ENCODE results near the gene ERG28.

ERG28 gene

GRCh38 chr14:75630695-75631452 is 29.8 kb downstream of the ERG28 start:
- no peak overlapping the region for H3K4me3 ChIP-seq (ENCODE audit: low read length)
- TF ChIP-seq, protein P1, sequence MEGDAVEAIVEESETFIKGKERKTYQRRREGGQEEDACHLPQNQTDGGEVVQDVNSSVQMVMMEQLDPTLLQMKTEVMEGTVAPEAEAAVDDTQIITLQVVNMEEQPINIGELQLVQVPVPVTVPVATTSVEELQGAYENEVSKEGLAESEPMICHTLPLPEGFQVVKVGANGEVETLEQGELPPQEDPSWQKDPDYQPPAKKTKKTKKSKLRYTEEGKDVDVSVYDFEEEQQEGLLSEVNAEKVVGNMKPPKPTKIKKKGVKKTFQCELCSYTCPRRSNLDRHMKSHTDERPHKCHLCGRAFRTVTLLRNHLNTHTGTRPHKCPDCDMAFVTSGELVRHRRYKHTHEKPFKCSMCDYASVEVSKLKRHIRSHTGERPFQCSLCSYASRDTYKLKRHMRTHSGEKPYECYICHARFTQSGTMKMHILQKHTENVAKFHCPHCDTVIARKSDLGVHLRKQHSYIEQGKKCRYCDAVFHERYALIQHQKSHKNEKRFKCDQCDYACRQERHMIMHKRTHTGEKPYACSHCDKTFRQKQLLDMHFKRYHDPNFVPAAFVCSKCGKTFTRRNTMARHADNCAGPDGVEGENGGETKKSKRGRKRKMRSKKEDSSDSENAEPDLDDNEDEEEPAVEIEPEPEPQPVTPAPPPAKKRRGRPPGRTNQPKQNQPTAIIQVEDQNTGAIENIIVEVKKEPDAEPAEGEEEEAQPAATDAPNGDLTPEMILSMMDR (IDR thresholded peaks at IDR 0.05; ENCODE audit: insufficient read depth, low read depth, low read length, missing control alignments), result no peak
- DNase-seq (ENCODE audit: low read depth), result no peak

- H3K4me3 ChIP-seq (ENCODE audit: low read length), result no peak overlapping the region
- DNase-seq (ENCODE audit: low read depth), result no peak
- TF ChIP-seq, protein P1 (IDR thresholded peaks at IDR 0.05; ENCODE audit: insufficient read depth, low read depth, low read length, missing control alignments), result no peak
Observed at GRCh38 chr14:75628816-75629215, 31.9 kb downstream of the ERG28 start.

GRCh38 chr14:75627406-75627805 is 33.3 kb downstream of the ERG28 start:
- no peak for DNase-seq (ENCODE audit: low read depth)
- TF ChIP-seq, protein P1 (IDR thresholded peaks at IDR 0.05; ENCODE audit: insufficient read depth, low read depth, low read length, missing control alignments), result no peak
- H3K4me3 ChIP-seq (ENCODE audit: low read length), result no peak overlapping the region

DNA sequence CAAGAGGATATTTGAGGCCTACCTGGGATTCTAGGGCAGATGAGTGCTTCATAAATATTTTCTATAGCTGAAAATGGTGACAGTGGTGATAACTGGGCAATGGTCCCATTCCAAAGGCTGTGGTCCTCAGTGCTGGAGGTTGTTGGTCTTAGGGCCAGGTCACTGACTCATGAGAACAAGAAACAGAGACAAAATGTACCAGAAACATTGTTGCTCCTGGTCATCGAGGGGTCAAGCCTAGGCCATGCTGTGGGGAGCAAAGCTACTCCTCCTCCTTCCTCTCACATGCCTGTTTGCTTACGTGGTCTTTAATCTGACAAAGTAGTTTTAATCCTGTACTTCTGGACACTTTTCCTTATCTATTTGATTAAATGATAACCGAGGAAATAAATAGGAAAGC is 33.8 kb downstream of the ERG28 start:
- no peak overlapping the region for H3K4me3 ChIP-seq (ENCODE audit: low read length)
- no peak for DNase-seq (ENCODE audit: low read depth)
- TF ChIP-seq, protein P1 (IDR thresholded peaks at IDR 0.05; ENCODE audit: insufficient read depth, low read depth, low read length, missing control alignments), result no peak

- TF ChIP-seq, protein P1 (IDR thresholded peaks at IDR 0.05; ENCODE audit: insufficient read depth, low read depth, low read length, missing control alignments), result no peak
- no peak overlapping the region for H3K4me3 ChIP-seq (ENCODE audit: low read length)
- no peak for DNase-seq (ENCODE audit: low read depth)
Observed at GRCh38 chr14:75626396-75626795, 34.3 kb downstream of the ERG28 start.

- TF ChIP-seq, protein P1 (IDR thresholded peaks at IDR 0.05; ENCODE audit: insufficient read depth, low read depth, low read length, missing control alignments), result no peak
- no peak for DNase-seq (ENCODE audit: low read depth)
- H3K4me3 ChIP-seq (ENCODE audit: low read length), result no peak overlapping the region
Observed at GRCh38 chr14:75625034-75625433, 35.6 kb downstream of the ERG28 start.

DNA sequence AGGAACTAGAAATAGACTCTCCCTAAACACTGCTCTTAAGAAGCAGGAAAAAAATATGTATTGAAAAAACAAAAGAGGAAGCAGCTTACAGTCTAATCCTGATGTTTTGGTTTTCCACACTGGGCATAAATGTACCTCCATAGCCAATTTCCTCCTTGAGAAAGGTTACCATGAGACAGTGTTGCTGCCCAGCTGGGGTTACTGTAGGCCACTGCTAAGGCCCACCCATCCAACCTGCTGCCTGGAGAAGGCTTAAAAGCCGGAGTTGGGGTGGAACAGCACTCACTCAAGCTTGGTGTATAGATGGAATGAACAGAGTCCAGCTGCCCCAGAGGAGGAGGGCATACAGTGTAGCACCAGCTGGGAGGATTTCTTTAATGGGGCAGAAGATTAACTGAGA is 41.1 kb downstream of the ERG28 start:
- no peak overlapping the region for H3K4me3 ChIP-seq (ENCODE audit: low read length)
- TF ChIP-seq, protein P1 (IDR thresholded peaks at IDR 0.05; ENCODE audit: insufficient read depth, low read depth, low read length, missing control alignments), result no peak
- DNase-seq (ENCODE audit: low read depth), result no peak
